GM12874 (cell line): ENCODE data around the gene SPRED2.

ENCODE experiments used
- TF ChIP-seq, protein P1 (sequence below): IDR thresholded peaks from 2 replicates; pipeline ENCODE4 v1.5.1; 2011; ENCODE audit warnings: low read depth, mild to moderate bottlenecking, control low read depth, low read length, moderate library complexity; ENCODE audit not compliant: insufficient read depth

Gene SPRED2

DNA sequence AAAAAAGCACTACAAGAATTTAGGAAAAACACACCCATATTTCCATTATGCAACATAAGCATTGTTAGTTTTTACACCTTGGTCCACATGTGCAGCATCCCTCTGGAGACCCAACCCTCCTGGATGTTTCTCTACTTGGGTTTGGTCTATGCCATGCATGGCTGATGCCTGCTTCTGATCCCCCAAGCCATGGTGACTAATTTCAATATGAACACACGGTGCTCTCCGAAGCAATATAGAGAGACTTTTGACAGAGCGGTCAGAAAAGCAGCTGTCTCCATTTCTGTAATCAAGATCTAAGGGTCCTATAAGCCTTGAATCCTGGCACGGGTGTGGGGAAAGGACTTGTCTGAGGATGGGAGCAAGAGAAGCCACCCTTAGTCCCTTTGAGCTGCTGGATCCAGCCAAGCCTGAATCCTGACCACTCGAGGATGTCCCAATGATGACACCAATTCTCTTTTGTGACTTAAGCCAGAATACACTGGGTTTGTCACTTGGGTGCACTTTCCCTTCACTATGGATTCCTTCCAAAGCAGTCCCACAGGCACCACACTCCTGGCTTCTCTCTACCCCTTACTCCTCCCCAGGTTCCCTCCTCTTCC, 113.2 kb downstream of the SPRED2 start:
- TF ChIP-seq, protein P1, sequence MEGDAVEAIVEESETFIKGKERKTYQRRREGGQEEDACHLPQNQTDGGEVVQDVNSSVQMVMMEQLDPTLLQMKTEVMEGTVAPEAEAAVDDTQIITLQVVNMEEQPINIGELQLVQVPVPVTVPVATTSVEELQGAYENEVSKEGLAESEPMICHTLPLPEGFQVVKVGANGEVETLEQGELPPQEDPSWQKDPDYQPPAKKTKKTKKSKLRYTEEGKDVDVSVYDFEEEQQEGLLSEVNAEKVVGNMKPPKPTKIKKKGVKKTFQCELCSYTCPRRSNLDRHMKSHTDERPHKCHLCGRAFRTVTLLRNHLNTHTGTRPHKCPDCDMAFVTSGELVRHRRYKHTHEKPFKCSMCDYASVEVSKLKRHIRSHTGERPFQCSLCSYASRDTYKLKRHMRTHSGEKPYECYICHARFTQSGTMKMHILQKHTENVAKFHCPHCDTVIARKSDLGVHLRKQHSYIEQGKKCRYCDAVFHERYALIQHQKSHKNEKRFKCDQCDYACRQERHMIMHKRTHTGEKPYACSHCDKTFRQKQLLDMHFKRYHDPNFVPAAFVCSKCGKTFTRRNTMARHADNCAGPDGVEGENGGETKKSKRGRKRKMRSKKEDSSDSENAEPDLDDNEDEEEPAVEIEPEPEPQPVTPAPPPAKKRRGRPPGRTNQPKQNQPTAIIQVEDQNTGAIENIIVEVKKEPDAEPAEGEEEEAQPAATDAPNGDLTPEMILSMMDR = no peak

GRCh38 chr2:65317841-65318240, 114.6 kb downstream of the SPRED2 start:
- TF ChIP-seq, protein P1 = no peak

GRCh38 chr2:65316072-65316471, 116.3 kb downstream of the SPRED2 start:
- TF ChIP-seq, protein P1 = no peak

DNA sequence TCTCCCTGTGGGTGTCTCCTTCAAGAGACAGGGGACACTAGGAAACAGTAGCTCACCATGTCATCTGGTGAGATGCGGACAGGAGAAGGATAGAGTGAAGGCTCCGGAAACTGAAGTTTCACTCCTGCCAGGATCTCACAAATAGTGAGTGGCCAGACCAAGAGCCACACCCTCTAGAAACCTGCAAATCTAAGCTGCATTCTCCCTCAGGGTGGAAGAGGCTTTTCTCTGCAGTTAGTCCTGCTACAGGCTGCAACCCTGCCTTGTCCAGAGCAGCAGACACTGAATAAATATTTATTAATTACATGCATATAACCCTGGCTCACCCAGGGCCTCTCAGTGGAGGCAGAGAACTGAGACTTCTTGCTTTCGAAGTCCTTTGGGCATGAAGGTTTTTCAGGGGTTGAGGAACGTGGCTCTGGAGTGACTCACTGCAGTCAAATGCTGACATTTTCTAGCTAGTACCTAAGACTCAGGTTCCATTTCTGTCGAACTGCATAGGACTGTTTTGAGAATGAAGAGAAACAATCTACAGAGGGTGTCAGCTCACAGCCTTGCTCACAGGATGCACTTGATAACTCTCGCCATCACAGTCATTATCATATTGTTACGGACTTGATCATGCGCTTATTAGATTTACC, 117.5 kb downstream of the SPRED2 start:
- TF ChIP-seq, protein P1 = no peak

DNA sequence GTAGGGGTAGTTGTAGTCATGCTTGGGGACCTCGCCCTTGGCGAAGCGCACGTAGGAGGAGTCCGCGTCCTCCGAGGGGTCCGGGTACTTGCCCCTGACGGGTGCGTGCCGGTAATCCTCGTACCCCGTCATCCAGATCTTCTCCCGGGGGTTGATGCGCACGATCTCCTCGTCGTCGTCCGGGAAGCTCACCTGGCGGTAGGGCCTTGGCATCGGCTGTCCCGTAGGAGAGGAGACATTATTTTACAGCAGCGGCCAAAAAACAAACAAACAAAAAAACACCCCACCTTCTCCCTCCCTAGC, 118.5 kb downstream of the SPRED2 start:
- TF ChIP-seq, protein P1 = no peak

GRCh38 chr2:65313126-65313953, 119.1 kb downstream of the SPRED2 start:
- TF ChIP-seq, protein P1 = no peak

DNA sequence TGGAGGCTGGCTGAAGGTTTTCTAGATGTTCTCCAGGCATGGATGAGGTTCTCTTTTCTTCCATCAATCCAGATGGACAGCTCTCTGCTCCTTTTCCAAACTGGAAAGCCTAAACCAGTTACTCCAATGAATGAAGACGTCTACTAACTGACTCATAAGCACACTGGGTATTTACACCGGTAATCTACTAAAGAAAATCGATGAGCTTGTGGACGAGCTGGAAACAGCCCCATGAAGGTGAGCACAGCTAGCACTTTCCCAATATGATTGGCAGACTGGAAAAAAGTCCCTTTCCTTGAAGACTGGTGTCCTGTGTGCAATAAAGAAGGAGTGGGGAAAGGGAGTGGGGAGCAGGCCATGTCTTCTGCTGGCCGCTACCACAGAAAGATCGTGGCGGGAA, 120.8 kb downstream of the SPRED2 start:
- TF ChIP-seq, protein P1 = no peak
